Activated CD4-positive, alpha-beta T cell treated with anti-CD3 and anti-CD28 coated beads, Interleukin-2, amount 50 U/mL, for 24 hours (primary cell): ENCODE measurements around the gene CLSTN2.

Experiments used
- DNase-seq, 2 donors: peaks; one replicate each; pipeline ENCODE4 v3.0.0-alpha.2; 2020; ENCODE audit warnings: low read depth in 1 of 2, low spot score in 1 of 2

Gene CLSTN2

GRCh38 chr3:140273542-140274195 lies 338.7 kb downstream of the CLSTN2 start:
- DNase-seq: no peak

GRCh38 chr3:140274429-140274828 lies 339.4 kb downstream of the CLSTN2 start:
- no peak for DNase-seq

- DNase-seq: no peak
Measured at GRCh38 chr3:140276703-140277102, 341.7 kb downstream of the CLSTN2 start.

DNA sequence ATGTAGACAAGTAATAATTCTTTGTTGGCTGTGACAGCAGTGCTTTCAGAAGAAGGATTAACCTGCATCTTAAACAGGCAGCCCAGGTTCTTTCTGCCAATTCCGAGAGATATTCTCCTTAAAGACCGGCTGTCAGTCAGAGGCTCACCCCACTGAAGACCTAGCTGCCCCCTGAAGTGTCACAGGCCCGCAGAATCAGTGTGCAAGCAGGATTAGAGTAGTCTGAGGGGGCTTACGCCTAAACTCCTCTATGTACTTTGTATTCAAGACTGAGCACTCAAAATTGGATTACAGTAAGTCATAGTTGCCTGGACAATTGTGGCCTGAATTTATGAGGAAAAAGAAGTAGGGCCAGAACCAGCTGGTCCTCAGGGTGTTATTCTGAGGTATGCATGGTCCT lies 342.9 kb downstream of the CLSTN2 start:
- DNase-seq: no peak

- DNase-seq: no peak
Measured at GRCh38 chr3:140284372-140284771, 349.4 kb downstream of the CLSTN2 start.

- DNase-seq: no peak
Measured at GRCh38 chr3:140285380-140285779, 350.4 kb downstream of the CLSTN2 start.

DNA sequence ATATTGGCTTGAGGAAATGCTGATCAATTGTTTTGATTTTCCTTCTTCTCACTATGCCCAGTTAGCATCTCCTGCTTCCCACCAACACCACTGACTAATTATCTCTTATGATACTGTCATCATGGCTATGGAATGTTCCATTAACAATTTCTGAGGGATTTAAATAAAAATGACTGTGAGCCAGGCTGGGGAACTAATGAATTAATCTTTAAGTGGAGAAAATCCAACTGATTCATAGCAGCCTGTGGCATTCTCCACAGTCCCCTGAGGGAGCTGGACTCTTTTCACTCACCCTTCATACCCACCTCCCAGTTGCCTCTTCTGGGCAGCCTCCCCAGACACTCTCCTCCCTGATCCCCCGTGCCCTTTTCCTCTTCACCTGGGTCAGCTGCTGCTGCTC lies 353.6 kb downstream of the CLSTN2 start:
- no peak for DNase-seq

GRCh38 chr3:140290105-140290504 lies 355.1 kb downstream of the CLSTN2 start:
- DNase-seq: no peak

GRCh38 chr3:140292170-140292569 lies 357.2 kb downstream of the CLSTN2 start:
- no peak for DNase-seq

- no peak for DNase-seq
Measured at GRCh38 chr3:140292684-140293083, 357.7 kb downstream of the CLSTN2 start.

GRCh38 chr3:140294058-140294457 lies 359.1 kb downstream of the CLSTN2 start:
- DNase-seq: no peak

GRCh38 chr3:140296796-140297352 lies 361.9 kb downstream of the CLSTN2 start:
- DNase-seq: no peak

- no peak for DNase-seq
Measured at GRCh38 chr3:140298043-140298442, 363.1 kb downstream of the CLSTN2 start.

DNA sequence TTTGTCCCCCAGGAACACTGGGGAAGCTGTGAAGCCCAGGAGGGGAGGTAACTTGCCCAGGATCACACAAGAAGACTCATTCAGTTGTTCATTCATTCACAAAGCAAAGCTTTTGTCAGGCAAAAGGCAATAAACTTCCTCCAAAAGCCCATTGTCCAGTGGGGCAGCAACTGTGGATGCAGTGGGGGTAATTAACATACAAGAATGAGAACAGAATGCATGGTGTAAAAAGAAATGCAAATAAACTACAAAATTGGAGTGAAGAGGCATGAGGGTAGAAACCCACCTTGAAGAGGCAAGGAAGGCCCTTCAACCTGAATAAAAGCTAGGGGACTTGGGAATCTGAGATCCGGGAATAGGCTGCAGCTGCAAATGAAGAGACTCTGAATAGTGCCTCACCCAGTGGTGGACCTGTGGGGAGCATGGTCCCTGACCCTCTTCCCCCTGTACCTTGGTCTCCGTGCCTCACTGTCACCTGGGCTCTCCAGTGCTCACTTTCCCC lies 363.6 kb downstream of the CLSTN2 start:
- DNase-seq: no peak

GRCh38 chr3:140303875-140304274 lies 368.9 kb downstream of the CLSTN2 start:
- DNase-seq: no peak

- no peak for DNase-seq
Measured at GRCh38 chr3:140308535-140308934, 373.6 kb downstream of the CLSTN2 start.

DNA sequence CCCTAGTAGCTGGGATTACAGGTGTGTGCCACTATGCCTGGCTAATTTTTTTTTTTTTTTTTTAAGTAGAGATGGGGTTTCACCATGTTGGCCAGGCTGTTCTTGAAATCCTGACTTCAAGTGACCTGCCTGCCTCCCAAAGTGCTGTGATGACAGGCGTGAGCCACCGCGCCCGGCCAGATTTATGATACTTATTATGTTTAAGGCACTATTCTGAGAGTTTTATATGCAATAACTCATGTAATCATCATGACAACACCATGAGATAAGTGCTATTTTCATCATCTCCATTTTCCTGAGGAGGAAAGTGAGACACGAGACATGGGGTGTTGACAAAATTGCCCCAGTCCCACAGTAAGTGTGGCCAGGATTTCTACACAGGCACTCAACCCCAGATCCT lies 376.4 kb downstream of the CLSTN2 start:
- no peak for DNase-seq

DNA sequence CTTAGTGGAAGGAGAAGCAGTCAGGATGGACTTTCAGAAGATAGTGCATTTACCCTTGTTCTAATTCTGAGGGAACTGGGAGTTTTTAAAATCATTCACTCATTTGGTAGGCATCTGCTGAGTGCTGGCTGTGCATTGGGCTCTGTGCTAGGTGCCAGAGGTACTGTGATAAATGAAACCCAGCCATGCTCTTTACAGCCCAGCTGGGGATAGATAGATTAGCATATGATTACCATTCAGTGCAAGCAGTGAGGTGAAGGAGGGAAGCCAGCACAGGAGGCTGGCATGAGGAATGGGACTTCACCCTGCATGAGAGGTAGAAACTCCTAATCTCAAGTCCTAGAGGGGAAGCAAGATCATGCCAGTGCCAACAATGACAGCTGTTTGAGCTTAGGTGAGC lies 381.0 kb downstream of the CLSTN2 start:
- no peak for DNase-seq

GRCh38 chr3:140316466-140316865 lies 381.5 kb downstream of the CLSTN2 start:
- DNase-seq: no peak

- no peak for DNase-seq
Measured at GRCh38 chr3:140316868-140317400, 381.9 kb downstream of the CLSTN2 start.

- DNase-seq: no peak
Measured at GRCh38 chr3:140319739-140320138, 384.8 kb downstream of the CLSTN2 start.

GRCh38 chr3:140323561-140323960 lies 388.6 kb downstream of the CLSTN2 start:
- DNase-seq: no peak

DNA sequence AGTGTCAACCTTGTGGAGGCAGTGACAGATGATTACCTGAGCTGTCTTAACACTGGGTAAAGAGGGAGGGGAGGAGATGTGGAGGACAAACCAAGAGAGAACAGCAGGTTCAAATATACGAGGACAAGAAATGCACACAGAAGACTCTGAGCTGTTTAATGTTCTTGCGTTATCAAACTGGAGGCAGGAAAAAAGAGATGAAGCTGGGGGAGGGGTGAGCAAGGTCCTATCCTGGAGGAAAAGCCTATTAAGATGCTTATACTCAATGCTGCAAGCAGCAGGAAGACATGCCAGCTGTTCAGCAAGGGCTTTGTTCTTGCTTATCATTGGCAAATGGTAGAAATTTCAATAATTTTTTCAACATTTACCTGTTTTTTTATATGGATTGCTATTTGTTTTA lies 397.1 kb downstream of the CLSTN2 start:
- DNase-seq: no peak
